Ovary (tissue), 9 donors: ENCODE data around the gene SPG21. TPM values are rescaled to one million over a fixed set of nuclear protein-coding genes. Genes with fewer than 3 reads are reported as not detected.

Source experiments
- DNase-seq, 5 donors: peaks; one replicate each; pipeline ENCODE4 v3.0.0-alpha.2; 2019 to 2020
- H3K27ac ChIP-seq, 2 donors: fragments of 200-600 bp; one replicate each; pipeline versions ENCODE4 v1.5.1 to v1.8.0; 2019 to 2022
- H3K27me3 ChIP-seq: fragments of 200-600 bp; one replicate; pipeline ENCODE4 v1.8.0; 2022
- H3K36me3 ChIP-seq: fragments of 200-600 bp; sonication (generic); one replicate; pipeline ENCODE4 v1.5.1; 2019
- H3K4me1 ChIP-seq: one replicate; pipeline ENCODE4 v1.8.1; 2013; ENCODE audit warnings: mild to moderate bottlenecking, moderate library complexity; ENCODE audit not compliant: insufficient read depth
- H3K4me3 ChIP-seq: fragments of 200-600 bp; sonication (generic); one replicate; pipeline ENCODE4 v1.5.1; 2017
- H3K9me3 ChIP-seq, 2 donors: fragments of 200-600 bp in 1 of 2; sonication (generic) in 1 of 2; one replicate each; pipeline versions ENCODE4 v1.5.1 to v1.8.1; 2013 to 2019; ENCODE audit warnings: mild to moderate bottlenecking in 1 of 2, moderate library complexity in 1 of 2
- EP300 ChIP-seq: sonication (generic); formaldehyde crosslinking; IDR thresholded peaks from one replicate; pipeline ENCODE4 v1.6.1; 2017; ENCODE audit warnings: antibody characterized with exemption
- POLR2A ChIP-seq: fragments of 450-650 bp; IDR thresholded peaks from one replicate; pipeline ENCODE4 v1.6.1; 2017; ENCODE audit warnings: antibody characterized with exemption, mild to moderate bottlenecking, moderate library complexity
- WGBS, 3 donors: extraction: QIAGEN DNeasy Blood & Tissue Kit in 1 of 3; methylation state at CpG; one replicate each; pipeline versions ENCODE4 v1.1.5 to v1.1.7; 2013 to 2017; 5-methylcytosine and 5-hydroxymethylcytosine counted together
- intact Hi-C, 4 donors: fragments of 100-400 bp; cut with DNase I; formaldehyde crosslinking; loops; one replicate each; pipeline versions ENCODE4 v1.11.0 to v1.15.1; 2022 to 2023
- polyA plus RNA-seq, 2 donors: library from polyadenylated mRNA; stranded (reverse); fragments of 200-250 nt in 1 of 2; fragments of 350-450 nt in 1 of 2; fragmentation: Illumina TruSeq in 1 of 2; extraction: RNeasy Lipid Tissue Mini Kit (QIAGEN cat#74804) in 1 of 2; gene quantifications; one replicate each; pipeline ENCODE4 v1.2.3, GENCODE V29; 2013 to 2014
- total RNA-seq, 7 donors: library from RNA; depleted of rRNA in 2 of 7; stranded (reverse); fragments of >200 nt in 2 of 7; fragmentation: NEBNext Ultra II Directional in 3 of 7; extraction: Animal tissue kit (Norgen Biotek cat#: 25700) in 3 of 7; gene quantifications; one replicate each; pipeline versions ENCODE4 v1.1.0 to v1.2.4, GENCODE V29; 2016 to 2023
- TF ChIP-seq, protein P1 (sequence below), 3 donors: fragments of 450-650 bp in 2 of 3; fragments of 200-600 bp in 1 of 3; IDR thresholded peaks; one replicate each; pipeline versions ENCODE4 v1.5.1 to v1.8.0; 2016 to 2022; ENCODE audit warnings: antibody characterized with exemption in 3 of 3, mild to moderate bottlenecking in 1 of 3
- donor health status: DM: no; HTN: no; CAD: no; lungs with moderate emphysema.
- donor health status: DM: no; HTN: no; CAD: no.
- donor health status: Bipolar disorder and iron deficiency.
- donor health status: DM: yes; HTN: yes; CAD: no.
- donor health status: DM: no; HTN: no; CAD: no.
- donor health status: DM: yes; HTN: yes; CAD: no.

The SPG21 gene
- total and polyA plus RNA-seq, 9 donors = 59.7 to 123 (median 84.0) TPM

DNA sequence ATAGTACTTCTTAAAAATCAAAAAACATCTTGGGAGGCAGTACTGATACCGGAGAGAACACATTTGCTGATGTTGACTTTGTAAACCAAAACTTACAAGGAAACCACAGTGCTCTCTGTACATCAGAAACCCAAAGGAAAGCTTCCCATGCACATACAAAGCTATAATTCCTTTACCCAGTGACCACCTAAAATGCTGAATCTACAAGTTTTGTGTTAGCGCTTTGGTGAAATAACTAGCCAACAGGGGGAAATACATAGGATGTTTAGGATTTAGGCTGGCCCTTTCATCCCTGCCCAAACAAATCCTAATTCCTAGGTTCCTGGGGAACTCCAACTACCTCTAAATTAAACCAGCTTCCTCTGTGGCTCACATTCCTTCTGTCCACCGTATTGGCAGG, 15.3 kb upstream of the SPG21 start:
- TF ChIP-seq EP300 (no peak), POLR2A (no peak)
- TF ChIP-seq, protein P1, sequence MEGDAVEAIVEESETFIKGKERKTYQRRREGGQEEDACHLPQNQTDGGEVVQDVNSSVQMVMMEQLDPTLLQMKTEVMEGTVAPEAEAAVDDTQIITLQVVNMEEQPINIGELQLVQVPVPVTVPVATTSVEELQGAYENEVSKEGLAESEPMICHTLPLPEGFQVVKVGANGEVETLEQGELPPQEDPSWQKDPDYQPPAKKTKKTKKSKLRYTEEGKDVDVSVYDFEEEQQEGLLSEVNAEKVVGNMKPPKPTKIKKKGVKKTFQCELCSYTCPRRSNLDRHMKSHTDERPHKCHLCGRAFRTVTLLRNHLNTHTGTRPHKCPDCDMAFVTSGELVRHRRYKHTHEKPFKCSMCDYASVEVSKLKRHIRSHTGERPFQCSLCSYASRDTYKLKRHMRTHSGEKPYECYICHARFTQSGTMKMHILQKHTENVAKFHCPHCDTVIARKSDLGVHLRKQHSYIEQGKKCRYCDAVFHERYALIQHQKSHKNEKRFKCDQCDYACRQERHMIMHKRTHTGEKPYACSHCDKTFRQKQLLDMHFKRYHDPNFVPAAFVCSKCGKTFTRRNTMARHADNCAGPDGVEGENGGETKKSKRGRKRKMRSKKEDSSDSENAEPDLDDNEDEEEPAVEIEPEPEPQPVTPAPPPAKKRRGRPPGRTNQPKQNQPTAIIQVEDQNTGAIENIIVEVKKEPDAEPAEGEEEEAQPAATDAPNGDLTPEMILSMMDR (IDR thresholded peaks at IDR 0.05) = no peak

DNA sequence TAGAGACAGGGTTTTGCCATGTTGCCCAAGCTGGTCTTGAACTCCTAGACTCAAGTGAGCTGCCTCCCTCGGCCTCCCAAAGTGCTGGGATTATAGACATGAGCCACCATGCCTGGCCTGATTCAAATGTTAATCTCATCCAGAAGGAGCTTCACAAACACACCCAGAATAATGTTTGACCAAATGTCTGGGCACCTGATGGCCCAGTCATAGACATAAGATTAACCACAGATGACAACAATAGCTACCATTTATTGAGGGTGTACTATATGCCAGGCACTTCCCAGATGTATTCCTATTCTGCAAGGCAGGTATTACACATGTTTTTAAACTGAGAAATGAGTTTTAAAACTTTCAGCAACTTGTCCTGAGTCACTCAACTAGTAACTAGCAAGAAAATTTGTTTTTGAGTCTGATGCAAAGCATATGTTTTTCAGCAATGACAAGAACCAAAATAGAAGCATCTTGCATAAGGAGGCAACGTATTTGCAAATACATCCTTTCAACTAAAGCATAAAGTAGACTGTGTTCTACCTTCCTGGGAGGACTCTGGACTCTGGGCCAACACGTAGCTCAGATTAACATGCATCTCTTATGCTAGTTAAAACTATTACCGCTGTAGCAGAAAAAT, 8.1 kb upstream of the SPG21 start:
- 78 to 84% (median 81%) methylated on average over 4 of the region's 4 CpGs for WGBS, 3 donors
- H3K9me3 ChIP-seq = no peaks in the 10 kb centered on the region
- no peaks in the 10 kb centered on the region for H3K36me3 ChIP-seq
- intact Hi-C loops = no loop called here
- H3K27me3 ChIP-seq = no peaks in the 10 kb centered on the region
- H3K4me3 ChIP-seq = no peak overlapping the region
- DNase-seq = no peak
- no peaks in the 10 kb centered on the region for H3K4me1 ChIP-seq
- no peak overlapping the region for H3K27ac ChIP-seq
- no peak for TF ChIP-seq EP300
- TF ChIP-seq, protein P1 (IDR thresholded peaks at IDR 0.05) = no peak
- no peak for TF ChIP-seq POLR2A

More for the DNA sequence above, 15.3 kb upstream of the SPG21 start:
- Histone ChIP-seq H3K27ac (no peak overlapping the region), H3K9me3 (no peaks in the 10 kb centered on the region), H3K27me3 (no peaks in the 10 kb centered on the region), H3K36me3 (no peaks in the 10 kb centered on the region), H3K4me3 (no peak overlapping the region), H3K4me1 (no peaks in the 10 kb centered on the region)
- no peak for DNase-seq
- WGBS, 3 donors = 36 to 53% (median 47%) methylated on average over 3 of the region's 3 CpGs
- intact Hi-C loops = no loop called here

DNA sequence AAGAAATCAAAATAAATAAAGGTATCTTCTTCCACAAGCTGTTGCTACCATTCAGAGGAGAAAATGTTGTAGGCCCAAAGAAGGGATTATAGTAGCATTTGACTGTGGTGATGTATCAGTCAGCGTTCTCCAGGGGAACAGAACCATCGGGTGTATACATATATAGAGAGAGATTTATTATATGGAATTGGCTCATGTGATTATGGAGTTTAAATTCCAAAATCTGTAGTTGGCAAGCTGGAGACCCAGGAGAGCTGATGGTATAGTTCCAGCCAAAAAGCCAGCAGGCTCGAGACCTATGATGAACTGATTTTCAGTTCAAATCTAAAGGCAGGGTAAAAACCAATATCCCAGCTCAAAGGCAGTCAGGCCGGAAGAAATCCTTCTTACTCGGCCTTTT, 7.4 kb upstream of the SPG21 start:
- 76 to 79% (median 78%) methylated on average over 5 of the region's 5 CpGs for WGBS, 3 donors

DNA sequence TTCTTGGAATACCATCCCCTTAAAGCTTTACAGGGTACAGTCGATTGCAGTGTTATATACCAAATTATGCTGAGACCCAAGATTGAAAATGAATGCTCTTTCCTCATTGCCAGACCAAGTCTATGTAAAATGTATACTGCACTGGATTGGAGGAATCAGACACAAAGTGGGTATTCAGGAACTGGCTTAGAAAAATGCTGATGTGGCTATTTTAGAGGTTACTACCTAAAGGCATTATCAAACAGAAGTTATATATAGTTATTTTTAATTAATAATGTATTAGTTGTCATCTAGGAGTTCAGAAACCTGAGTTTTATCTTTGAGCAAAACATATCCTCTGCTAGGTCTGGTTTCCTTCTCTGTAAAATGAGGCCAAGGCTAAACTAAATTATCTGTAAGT, 3.6 kb upstream of the SPG21 start:
- Histone ChIP-seq H3K4me1 (peaks cover 2% of the 10 kb centered on the region), H3K27ac (no peak overlapping the region), H3K36me3 (no peaks in the 10 kb centered on the region), H3K9me3 (no peaks in the 10 kb centered on the region), H3K27me3 (no peaks in the 10 kb centered on the region), H3K4me3 (no peak overlapping the region)
- intact Hi-C loops = no loop called here
- TF ChIP-seq POLR2A (no peak), EP300 (no peak)
- TF ChIP-seq, protein P1 (IDR thresholded peaks at IDR 0.05) = no peak
- WGBS, 3 donors = 16 to 38% (median 22%) methylated on average over 1 of the region's 1 CpG
- DNase-seq = no peak

More for the DNA sequence above, 7.4 kb upstream of the SPG21 start:
- Histone ChIP-seq H3K27ac (no peak overlapping the region), H3K36me3 (no peaks in the 10 kb centered on the region), H3K9me3 (no peaks in the 10 kb centered on the region), H3K4me1 (no peaks in the 10 kb centered on the region), H3K4me3 (no peak overlapping the region), H3K27me3 (no peaks in the 10 kb centered on the region)
- intact Hi-C loops = no loop called here
- TF ChIP-seq POLR2A = no peak
- no peak for DNase-seq

DNA sequence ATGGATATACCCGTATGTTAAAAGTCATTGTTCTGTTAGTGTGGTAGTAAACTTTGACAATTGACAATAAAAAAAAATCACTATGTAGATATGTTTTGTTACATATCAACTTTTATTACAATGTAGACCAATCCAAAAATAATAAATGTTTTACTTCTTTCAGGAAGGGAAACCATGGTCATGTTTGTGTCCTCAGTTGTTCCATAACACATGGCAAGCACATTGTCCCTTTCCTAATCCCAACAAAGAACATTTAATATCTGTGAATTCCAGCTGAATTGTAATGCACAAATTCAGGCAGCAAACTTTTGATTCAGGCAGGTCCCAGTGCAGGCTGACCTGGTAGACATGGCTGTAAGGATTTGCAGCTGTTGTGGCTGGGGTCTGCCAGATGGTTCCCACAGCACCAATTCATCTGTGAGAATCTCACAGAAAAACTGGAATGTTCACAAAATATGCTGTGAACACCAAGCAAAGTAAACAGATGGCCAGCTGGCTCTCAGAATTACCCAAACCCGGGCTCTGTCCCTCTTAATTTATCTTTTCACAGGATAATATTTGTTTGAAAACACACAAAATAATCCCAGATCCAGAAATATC, 1.9 kb upstream of the SPG21 start:
- TF ChIP-seq, protein P1 (IDR thresholded peaks at IDR 0.05) = no peak
- Histone ChIP-seq H3K36me3 (no peaks in the 10 kb centered on the region), H3K27ac (no peak overlapping the region), H3K4me1 (peaks cover 2% of the 10 kb centered on the region), H3K4me3 (no peak overlapping the region), H3K27me3 (no peaks in the 10 kb centered on the region), H3K9me3 (no peaks in the 10 kb centered on the region)
- peak in 3 of 5 donors; percentile 36 to 55 (median 44) for DNase-seq
- WGBS, 3 donors = 17 to 26% (median 22%) methylated on average over 2 of the region's 2 CpGs
- intact Hi-C loops = no loop called here
